Sigmoid colon (tissue), 3 donors: Measurements from ENCODE around the gene PTGS1.

Source experiments
- POLR2A ChIP-seq, 2 donors: fragments of 450-650 bp; IDR thresholded peaks; one replicate each; pipeline ENCODE4 v1.6.1; 2016; ENCODE audit warnings: antibody characterized with exemption in 2 of 2, mild to moderate bottlenecking in 2 of 2, moderate library complexity in 2 of 2
- TF ChIP-seq, protein P1 (sequence below), 4 experiments: fragments of 450-650 bp in 3 of 4; fragments of 200-600 bp in 1 of 4; IDR thresholded peaks; one replicate each; pipeline ENCODE4 v1.5.1; 2016 to 2019; ENCODE audit warnings: antibody characterized with exemption in 4 of 4, mild to moderate bottlenecking in 3 of 4, moderate library complexity in 2 of 4

- TF ChIP-seq, protein P1, sequence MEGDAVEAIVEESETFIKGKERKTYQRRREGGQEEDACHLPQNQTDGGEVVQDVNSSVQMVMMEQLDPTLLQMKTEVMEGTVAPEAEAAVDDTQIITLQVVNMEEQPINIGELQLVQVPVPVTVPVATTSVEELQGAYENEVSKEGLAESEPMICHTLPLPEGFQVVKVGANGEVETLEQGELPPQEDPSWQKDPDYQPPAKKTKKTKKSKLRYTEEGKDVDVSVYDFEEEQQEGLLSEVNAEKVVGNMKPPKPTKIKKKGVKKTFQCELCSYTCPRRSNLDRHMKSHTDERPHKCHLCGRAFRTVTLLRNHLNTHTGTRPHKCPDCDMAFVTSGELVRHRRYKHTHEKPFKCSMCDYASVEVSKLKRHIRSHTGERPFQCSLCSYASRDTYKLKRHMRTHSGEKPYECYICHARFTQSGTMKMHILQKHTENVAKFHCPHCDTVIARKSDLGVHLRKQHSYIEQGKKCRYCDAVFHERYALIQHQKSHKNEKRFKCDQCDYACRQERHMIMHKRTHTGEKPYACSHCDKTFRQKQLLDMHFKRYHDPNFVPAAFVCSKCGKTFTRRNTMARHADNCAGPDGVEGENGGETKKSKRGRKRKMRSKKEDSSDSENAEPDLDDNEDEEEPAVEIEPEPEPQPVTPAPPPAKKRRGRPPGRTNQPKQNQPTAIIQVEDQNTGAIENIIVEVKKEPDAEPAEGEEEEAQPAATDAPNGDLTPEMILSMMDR (IDR thresholded peaks at IDR 0.05): no peak
- TF ChIP-seq POLR2A (IDR thresholded peaks at IDR 0.05): no peak
These were observed 2.2 kb upstream of the PTGS1 start for GRCh38 chr9:122368642-122369041.
